CD4-positive, CD25-positive, alpha-beta regulatory T cell (primary cell): ENCODE results near the gene IL17B. TPM values are rescaled to one million over a fixed set of nuclear protein-coding genes. Genes with fewer than 3 reads are reported as not detected.

ENCODE experiments used
- ATAC-seq, 2 donors: fragments of 150-1000 bp; cut with Tn5 transposase; one replicate each; pipeline ENCODE4 v1.10.0; 2021; ENCODE audit warnings: low read depth in 2 of 2, moderate number of reproducible peaks in 2 of 2, moderate library complexity in 1 of 2
- DNase-seq, 3 donors: peaks; one replicate each; pipeline versions ENCODE4 v3.0.0 to v3.0.0-alpha.2; 2012 to 2022; ENCODE audit warnings: mixed read lengths in 1 of 3
- H3K27ac ChIP-seq: one replicate; pipeline ENCODE4 v1.7.0; 2013; ENCODE audit warnings: mild to moderate bottlenecking, low read length; ENCODE audit not compliant: insufficient read depth, poor library complexity, severe bottlenecking
- H3K27me3 ChIP-seq: one replicate; pipeline ENCODE4 v1.7.0; 2013; ENCODE audit warnings: low read length; ENCODE audit not compliant: control insufficient read depth, insufficient read depth
- H3K36me3 ChIP-seq: one replicate; pipeline ENCODE4 v1.7.0; 2013; ENCODE audit warnings: mild to moderate bottlenecking, low read length, moderate library complexity; ENCODE audit not compliant: control insufficient read depth, insufficient read depth
- H3K4me1 ChIP-seq: 2 replicates; pipeline ENCODE4 v1.7.0; 2013; ENCODE audit warnings: mild to moderate bottlenecking, low read length; ENCODE audit not compliant: insufficient read depth, control insufficient read depth, poor library complexity, severe bottlenecking
- H3K4me3 ChIP-seq: one replicate; pipeline ENCODE4 v1.7.0; 2013; ENCODE audit warnings: low read depth, mild to moderate bottlenecking, low read length, moderate library complexity
- H3K9me3 ChIP-seq, 2 experiments: 1 replicate in 1 of 2; 2 replicates in 1 of 2; pipeline ENCODE4 v1.7.0; 2013; ENCODE audit warnings: low read length in 2 of 2, mild to moderate bottlenecking in 1 of 2, moderate library complexity in 1 of 2; ENCODE audit not compliant: control insufficient read depth in 2 of 2
- H3K27ac Mint-ChIP-seq, 3 donors: one replicate each; pipeline ENCODE4 v1.8.0; 2020 to 2022; ENCODE audit warnings: mild to moderate bottlenecking in 3 of 3, mixed read lengths in 3 of 3, moderate library complexity in 2 of 3
- H3K27me3 Mint-ChIP-seq: one replicate; pipeline ENCODE4 v1.8.0; 2022; ENCODE audit warnings: mild to moderate bottlenecking, mixed read lengths
- H3K36me3 Mint-ChIP-seq: one replicate; pipeline ENCODE4 v1.8.0; 2020; ENCODE audit warnings: mixed read lengths
- H3K4me1 Mint-ChIP-seq, 4 donors: one replicate each; pipeline ENCODE4 v1.8.0; 2020 to 2022; ENCODE audit warnings: mixed read lengths in 4 of 4, mild to moderate bottlenecking in 1 of 4
- H3K4me3 Mint-ChIP-seq, 4 donors: one replicate each; pipeline ENCODE4 v1.8.0; 2020 to 2022; ENCODE audit warnings: mild to moderate bottlenecking in 4 of 4, mixed read lengths in 4 of 4, moderate library complexity in 3 of 4
- H3K9me3 Mint-ChIP-seq, 7 donors: one replicate each; pipeline ENCODE4 v1.8.0; 2020 to 2022; ENCODE audit warnings: mixed read lengths in 7 of 7, mild to moderate bottlenecking in 3 of 7, moderate library complexity in 2 of 7
- polyA plus RNA-seq, 4 donors: library from polyadenylated mRNA; unstranded; fragments of 300-500 nt; fragmentation: Illumina TruSeq; gene quantifications; one replicate each; pipeline ENCODE4 v1.2.3, GENCODE V29; 2021
- total RNA-seq: library from RNA; stranded (reverse); gene quantifications from one replicate; pipeline ENCODE4 v1.2.3, GENCODE V29; 2022

Gene IL17B
- total and polyA plus RNA-seq, 5 donors from 2014 or later, result not detected

DNA sequence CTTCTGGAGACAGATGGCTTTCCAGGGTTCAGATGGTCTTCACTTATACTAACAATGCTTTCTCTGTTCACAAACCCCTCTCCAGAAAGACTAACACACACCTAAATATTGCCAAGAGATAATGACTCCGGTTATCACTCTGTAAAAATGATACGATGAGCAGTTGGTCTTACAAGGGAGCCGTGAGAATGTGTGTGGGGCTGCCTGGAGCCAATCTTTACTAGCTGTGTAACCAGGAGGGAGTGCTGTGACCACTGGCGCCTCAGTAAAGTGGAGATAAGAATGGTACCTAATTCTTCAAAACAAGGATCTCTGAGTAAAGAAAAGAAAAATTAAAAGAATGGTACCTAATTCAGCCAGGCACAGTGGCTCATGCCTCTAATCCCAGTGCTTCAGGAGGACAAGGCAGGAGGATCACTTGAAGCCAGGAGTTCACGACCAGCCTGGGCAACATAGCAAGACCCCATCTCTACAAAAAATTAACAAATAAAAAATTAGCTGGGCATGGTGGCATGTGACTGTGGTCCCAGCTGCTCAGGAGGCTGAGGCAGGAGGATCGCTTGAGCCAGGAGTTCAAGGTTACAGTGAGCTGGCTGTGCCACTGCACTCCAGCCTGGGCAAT is 39.9 kb upstream of the IL17B start:
- H3K9me3 Mint-ChIP-seq, result no peaks in the 10 kb centered on the region
- H3K4me1 Mint-ChIP-seq, result peaks cover 0 to 4% (median 0%) of the 10 kb centered on the region in 4 donors
- H3K4me3 Mint-ChIP-seq, result no peak overlapping the region
- no peaks in the 10 kb centered on the region for H3K36me3 ChIP-seq
- no peak overlapping the region for H3K27ac ChIP-seq
- ATAC-seq (no peak), DNase-seq (no peak)
- peaks cover 2% of the 10 kb centered on the region for H3K27me3 ChIP-seq
- no peaks in the 10 kb centered on the region for H3K9me3 ChIP-seq
- H3K36me3 Mint-ChIP-seq, result peaks cover 3% of the 10 kb centered on the region
- no peak overlapping the region for H3K4me3 ChIP-seq
- no peak overlapping the region for H3K27ac Mint-ChIP-seq
- peaks cover 5% of the 10 kb centered on the region for H3K27me3 Mint-ChIP-seq
- no peaks in the 10 kb centered on the region for H3K4me1 ChIP-seq

- no peaks in the 10 kb centered on the region for H3K9me3 Mint-ChIP-seq
- no peak overlapping the region for H3K27ac ChIP-seq
- no peak overlapping the region for H3K4me3 ChIP-seq
- no peak overlapping the region for H3K27ac Mint-ChIP-seq
- DNase-seq (no peak), ATAC-seq (no peak)
- H3K4me1 ChIP-seq, result no peaks in the 10 kb centered on the region
- no peaks in the 10 kb centered on the region for H3K36me3 ChIP-seq
- H3K36me3 Mint-ChIP-seq, result peaks cover 3% of the 10 kb centered on the region
- no peak overlapping the region for H3K4me3 Mint-ChIP-seq
- H3K27me3 ChIP-seq, result peaks cover 2% of the 10 kb centered on the region
- no peaks in the 10 kb centered on the region for H3K9me3 ChIP-seq
- H3K27me3 Mint-ChIP-seq, result peaks cover 5% of the 10 kb centered on the region
- H3K4me1 Mint-ChIP-seq, result peaks cover 0 to 4% (median 0%) of the 10 kb centered on the region in 4 donors
These were observed 38.7 kb upstream of the IL17B start for GRCh38 chr5:149417711-149418368.

DNA sequence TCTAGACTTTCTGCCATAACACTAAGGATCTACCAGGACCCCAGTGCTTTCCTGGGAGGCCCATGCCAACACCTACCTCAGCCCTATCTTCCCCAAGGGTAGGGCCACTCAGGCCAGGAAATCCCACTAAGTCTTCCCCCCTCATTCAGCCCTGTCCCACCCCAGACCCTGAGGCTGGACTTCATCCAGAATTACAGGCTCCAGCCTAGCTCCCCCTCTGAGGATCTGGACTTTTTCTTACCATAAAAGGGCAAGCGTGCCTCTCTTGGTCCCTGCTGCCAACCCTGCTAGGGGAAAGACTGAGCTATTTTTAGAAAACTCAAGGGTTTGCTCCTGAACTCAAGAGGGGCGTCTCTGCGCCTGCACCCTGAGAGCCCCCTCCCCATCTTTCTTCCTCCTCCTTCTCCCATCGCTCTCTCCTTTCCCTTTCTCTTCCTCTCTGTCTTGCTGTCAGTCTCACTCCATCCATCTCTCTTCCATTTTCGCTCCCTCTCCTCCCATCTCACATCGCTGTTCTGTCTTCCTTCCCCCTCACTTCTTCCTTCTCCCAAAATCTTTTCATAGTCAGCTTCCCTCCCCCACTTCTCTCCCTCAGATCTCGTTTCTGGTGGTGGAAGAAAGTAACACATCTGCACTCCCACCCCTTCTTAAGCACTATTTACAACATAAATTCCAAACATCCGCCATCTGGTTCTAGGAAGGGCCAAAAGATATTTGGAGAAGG is 38.1 kb upstream of the IL17B start:
- H3K4me1 ChIP-seq, result no peaks in the 10 kb centered on the region
- no peak overlapping the region for H3K4me3 ChIP-seq
- H3K9me3 Mint-ChIP-seq, result no peaks in the 10 kb centered on the region
- peaks cover 0 to 3% (median 0%) of the 10 kb centered on the region in 4 donors for H3K4me1 Mint-ChIP-seq
- H3K4me3 Mint-ChIP-seq, result no peak overlapping the region
- ATAC-seq (no peak), DNase-seq (no peak)
- H3K9me3 ChIP-seq, result no peaks in the 10 kb centered on the region
- H3K36me3 Mint-ChIP-seq, result peaks cover 3% of the 10 kb centered on the region
- H3K27ac ChIP-seq, result no peak overlapping the region
- H3K27ac Mint-ChIP-seq, result no peak overlapping the region
- H3K27me3 Mint-ChIP-seq, result peaks cover 5% of the 10 kb centered on the region
- H3K27me3 ChIP-seq, result peaks cover 2% of the 10 kb centered on the region
- no peaks in the 10 kb centered on the region for H3K36me3 ChIP-seq

GRCh38 chr5:149415066-149415967 is 36.2 kb upstream of the IL17B start:
- no peak overlapping the region for H3K4me3 ChIP-seq
- peaks cover 3% of the 10 kb centered on the region for H3K36me3 Mint-ChIP-seq
- DNase-seq (no peak), ATAC-seq (no peak)
- H3K4me1 Mint-ChIP-seq, result no peaks in the 10 kb centered on the region
- H3K27me3 Mint-ChIP-seq, result peaks cover 5% of the 10 kb centered on the region
- H3K4me1 ChIP-seq, result no peaks in the 10 kb centered on the region
- no peaks in the 10 kb centered on the region for H3K9me3 Mint-ChIP-seq
- H3K36me3 ChIP-seq, result no peaks in the 10 kb centered on the region
- peaks cover 2% of the 10 kb centered on the region for H3K27me3 ChIP-seq
- H3K27ac ChIP-seq, result no peak overlapping the region
- no peak overlapping the region for H3K4me3 Mint-ChIP-seq
- no peak overlapping the region for H3K27ac Mint-ChIP-seq
- no peaks in the 10 kb centered on the region for H3K9me3 ChIP-seq

GRCh38 chr5:149414405-149415065 is 35.4 kb upstream of the IL17B start:
- H3K27ac Mint-ChIP-seq, result no peak overlapping the region
- Histone ChIP-seq H3K27ac (no peak overlapping the region), H3K27me3 (peaks cover 2% of the 10 kb centered on the region), H3K4me1 (no peaks in the 10 kb centered on the region), H3K36me3 (no peaks in the 10 kb centered on the region), H3K4me3 (no peak overlapping the region), H3K9me3 (no peaks in the 10 kb centered on the region)
- peaks cover 5% of the 10 kb centered on the region for H3K27me3 Mint-ChIP-seq
- no peaks in the 10 kb centered on the region for H3K9me3 Mint-ChIP-seq
- peaks cover 3% of the 10 kb centered on the region for H3K36me3 Mint-ChIP-seq
- DNase-seq, result no peak
- ATAC-seq, result no peak
- no peaks in the 10 kb centered on the region for H3K4me1 Mint-ChIP-seq
- H3K4me3 Mint-ChIP-seq, result no peak overlapping the region

DNA sequence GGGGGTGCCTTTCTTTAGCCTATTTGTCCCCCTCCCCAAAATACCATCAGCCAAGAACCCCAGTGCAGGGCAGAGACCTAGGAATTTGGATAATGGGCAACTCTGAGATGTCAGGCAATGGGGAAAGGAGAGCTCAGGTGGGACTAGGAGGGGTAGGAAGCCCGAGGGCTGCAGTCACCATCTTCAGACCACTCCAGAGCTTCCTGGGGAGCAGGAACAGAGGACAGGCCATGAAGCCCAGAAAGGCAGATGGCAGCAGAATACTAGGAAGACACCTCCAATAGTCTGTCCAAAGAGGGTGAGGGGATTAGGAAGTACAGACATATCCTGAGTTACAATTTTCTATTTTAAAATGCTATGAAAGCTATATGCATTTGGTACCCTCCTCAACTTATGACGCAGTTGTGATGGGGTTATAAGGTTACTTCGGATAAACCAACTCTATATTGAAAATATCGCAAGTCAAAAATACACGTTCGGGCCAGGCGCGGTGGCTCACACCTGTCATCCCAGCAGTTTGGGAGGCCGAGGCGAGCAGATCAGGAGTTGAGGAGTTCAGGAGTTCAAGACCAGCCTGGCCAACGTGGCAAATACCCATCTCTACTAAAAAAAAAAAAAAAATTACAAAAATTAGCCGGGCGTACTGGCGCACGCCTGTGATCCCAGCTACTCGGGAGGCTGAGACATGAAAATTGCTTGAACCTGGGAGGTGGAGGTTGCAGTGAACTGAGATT is 34.6 kb upstream of the IL17B start:
- H3K27ac ChIP-seq, result no peak overlapping the region
- H3K36me3 Mint-ChIP-seq, result peaks cover 3% of the 10 kb centered on the region
- H3K4me3 Mint-ChIP-seq, result no peak overlapping the region
- ATAC-seq, result no peak
- H3K9me3 ChIP-seq, result no peaks in the 10 kb centered on the region
- H3K4me1 Mint-ChIP-seq, result no peaks in the 10 kb centered on the region
- H3K27me3 ChIP-seq, result no peaks in the 10 kb centered on the region
- H3K9me3 Mint-ChIP-seq, result no peaks in the 10 kb centered on the region
- H3K4me3 ChIP-seq, result no peak overlapping the region
- no peaks in the 10 kb centered on the region for H3K4me1 ChIP-seq
- no peak for DNase-seq
- no peak overlapping the region for H3K27ac Mint-ChIP-seq
- H3K27me3 Mint-ChIP-seq, result peaks cover 5% of the 10 kb centered on the region
- H3K36me3 ChIP-seq, result no peaks in the 10 kb centered on the region
